K562 (cell line): Measurements from ENCODE around the gene CPTP. TPM values are rescaled to one million over a fixed set of nuclear protein-coding genes. Genes with fewer than 3 reads are reported as not detected.

ENCODE experiments used
- ATAC-seq: fragments of 200-7000 bp; cut with Tn5 transposase; 3 replicates; pipeline ENCODE4 v1.9.1; 2020; ENCODE audit warnings: moderate library complexity
- BruUV-seq: library from RNA; stranded (reverse); fragments of 400-500 nt; replicated peaks from 2 replicates; lab custom pipeline; 2021; lab: Mats Ljungman, UMichigan
- CTCF ChIA-PET: fragments of 300-600 bp; formaldehyde crosslinking; extraction: SDS; loops from one replicate; lab custom pipeline; 2021; ENCODE audit warnings: low intra/inter-chr PET ratio; lab: Yijun Ruan, JAX
- POLR2A ChIA-PET: fragments of 300-600, 350-650 bp; sonication (Branson Sonifier 250); formaldehyde crosslinking; extraction: SDS; loops from one replicate; lab custom pipeline; 2021; ENCODE audit warnings: antibody characterized with exemption, inconsistent platforms; lab: Yijun Ruan, JAX
- DNase-seq, 4 experiments: peaks; one replicate each; pipeline versions ENCODE4 v3.0.0 to v3.0.0-alpha.2; 2011 to 2018; ENCODE audit warnings: low spot score in 3 of 4, mixed read lengths in 3 of 4; ENCODE audit errors: extremely low read depth in 1 of 4
- FAIRE-seq: peaks from 2 replicates; lab custom pipeline; 2011; peaks lifted over from hg19 to GRCh38; lab: Jason Lieb, UNC
- H2AFZ ChIP-seq: 2 replicates; pipeline ENCODE4 v1.6.0; 2011; ENCODE audit warnings: low read depth, low read length, control low read depth, inconsistent platforms
- H3K27ac ChIP-seq: fragments of 200-600 bp; 3 replicates; pipeline ENCODE4 v1.8.0; 2011; ENCODE audit warnings: low read depth, mild to moderate bottlenecking, control low read depth, inconsistent platforms, low read length, moderate library complexity, mixed read lengths; ENCODE audit errors: extremely low read depth
- H3K27me3 ChIP-seq, 2 experiments: fragments of 300-600 bp in 1 of 2; 2 replicates in 1 of 2; 3 replicates in 1 of 2; pipeline versions ENCODE4 v1.6.0 to v1.8.0; 2011; ENCODE audit warnings: inconsistent platforms in 2 of 2, low read length in 2 of 2, mild to moderate bottlenecking in 1 of 2, mixed read lengths in 1 of 2, moderate library complexity in 1 of 2; ENCODE audit not compliant: control insufficient read depth in 2 of 2, insufficient read depth in 2 of 2
- H3K36me3 ChIP-seq: fragments of 300-600 bp; 3 replicates; pipeline ENCODE4 v1.8.0; 2011; ENCODE audit warnings: mild to moderate bottlenecking, low read length, inconsistent platforms; ENCODE audit not compliant: control insufficient read depth, insufficient read depth
- H3K4me1 ChIP-seq, 2 experiments: fragments of 200-600 bp in 1 of 2; replicated peaks in 1 of 2; 2 replicates in 1 of 2; 3 replicates in 1 of 2; pipeline versions ENCODE4 v1.5.1 to v1.8.0; 2011; ENCODE audit warnings: inconsistent platforms in 2 of 2, low read length in 2 of 2, mild to moderate bottlenecking in 1 of 2, mixed read lengths in 1 of 2, moderate library complexity in 1 of 2; ENCODE audit not compliant: control insufficient read depth in 2 of 2, insufficient read depth in 2 of 2
- H3K4me2 ChIP-seq: 2 replicates; pipeline ENCODE4 v1.6.1; 2011; ENCODE audit warnings: low read length, control low read depth, inconsistent platforms, mixed read lengths; ENCODE audit not compliant: insufficient read depth
- H3K4me3 ChIP-seq: fragments of 200-600 bp; sonication (generic), shearing (Covaris generic); 2 replicates; pipeline ENCODE4 v1.5.1; 2016; ENCODE audit warnings: control low read depth, inconsistent platforms
- H3K79me2 ChIP-seq: fragments of 200-600 bp; 3 replicates; pipeline ENCODE4 v1.8.0; 2011; ENCODE audit warnings: low read length, inconsistent platforms; ENCODE audit not compliant: control insufficient read depth, insufficient read depth
- H3K9ac ChIP-seq, 2 experiments: 2 replicates each; pipeline versions ENCODE4 v1.6.0 to v1.6.1; 2011; ENCODE audit warnings: low read depth in 2 of 2, low read length in 2 of 2, control low read depth in 1 of 2, inconsistent platforms in 1 of 2, mild to moderate bottlenecking in 1 of 2, mixed read lengths in 1 of 2; ENCODE audit not compliant: insufficient read depth in 1 of 2
- H3K9me1 ChIP-seq: one replicate; pipeline ENCODE4 v1.6.0; 2011; ENCODE audit warnings: inconsistent platforms, mild to moderate bottlenecking, low read length, moderate library complexity; ENCODE audit not compliant: control insufficient read depth, insufficient read depth
- H3K9me3 ChIP-seq: replicated peaks from 2 replicates; pipeline ENCODE4 v1.5.1; 2011; ENCODE audit warnings: low read depth, low read length, inconsistent platforms; ENCODE audit not compliant: control insufficient read depth, insufficient read depth
- H4K20me1 ChIP-seq: replicated peaks from 2 replicates; pipeline ENCODE4 v1.6.1; 2011; ENCODE audit warnings: low read length, inconsistent platforms, mixed read lengths; ENCODE audit not compliant: control insufficient read depth, insufficient read depth
- L3MBTL2 ChIP-seq: fragments of 450-650 bp; IDR thresholded peaks from 2 replicates; pipeline ENCODE4 v1.6.1; 2016; ENCODE audit warnings: mild to moderate bottlenecking, moderate library complexity
- POLR2H ChIP-seq: IDR thresholded peaks from 2 replicates; pipeline ENCODE4 v1.6.1; 2016; ENCODE audit warnings: missing genetic modification characterization, low read depth, mild to moderate bottlenecking, control low read depth, missing compliant biosample characterization, moderate library complexity
- STAT5A ChIP-seq: IDR thresholded peaks from 2 replicates; pipeline ENCODE4 v1.6.1; 2012; ENCODE audit warnings: low read length, inconsistent platforms, borderline replicate concordance
- TRIM28 ChIP-seq: fragments of 450-650 bp; IDR thresholded peaks from 2 replicates; pipeline ENCODE4 v1.6.1; 2017
- ZNF253 ChIP-seq: fragments of 250-450 bp; sonication (Bioruptor Pico); conservative IDR thresholded peaks from 2 replicates; pipeline ENCODE4 v1.6.1; 2021; ENCODE audit warnings: mild to moderate bottlenecking
- WGBS: fragments of 100-300 bp; shearing (Covaris generic); methylation state at CpG from one replicate; pipeline ENCODE4 v1.1.6; 2016; ENCODE audit warnings: low coverage, mixed read lengths; ENCODE audit not compliant: insufficient coverage; ENCODE audit errors: missing lambda C conversion rate; 5-methylcytosine and 5-hydroxymethylcytosine counted together
- in situ Hi-C: fragments of 300-500 bp; cut with MboI; formaldehyde crosslinking; loops from 4 replicates; pipeline ENCODE4 v1.15.0; 2018; ENCODE audit warnings: inconsistent platforms, mixed read lengths
- intact Hi-C: fragments of 100-400 bp; cut with micrococcal nuclease; formaldehyde crosslinking; loops from 2 replicates; pipeline ENCODE4 v1.14.2; 2022
- polyA plus RNA-seq, 8 experiments: library from polyadenylated mRNA; depleted of rRNA in 4 of 8; stranded (reverse) in 5 of 8; unstranded in 3 of 8; fragments of >200 nt; fragmentation: Nextera tagmentation in 2 of 8; fragmentation: Illumina TruSeq in 1 of 8; extraction: Ambion mirVana in 2 of 8; extraction: Trizol in 1 of 8; gene quantifications; 2 replicates each; pipeline versions ENCODE4 v1.2.1 to v1.2.3, GENCODE V29; 2011 to 2014; ENCODE audit warnings: inconsistent platforms in 1 of 8, missing spikeins in 1 of 8
- total RNA-seq, 7 experiments: library from RNA; depleted of rRNA in 6 of 7; stranded (reverse); fragments of >200 nt in 6 of 7; fragmentation: Illumina TruSeq in 2 of 7; extraction: Trizol in 2 of 7; gene quantifications; 2 replicates each; pipeline versions ENCODE4 v1.2.1 to v1.2.3, GENCODE V29; 2011 to 2021; ENCODE audit warnings: low replicate concordance in 1 of 7
- TF ChIP-seq, protein P1 (sequence below): fragments of 450-650 bp; conservative IDR thresholded peaks from 2 replicates; pipeline ENCODE4 v1.6.1; 2016; ENCODE audit warnings: missing genetic modification characterization, low read depth, mild to moderate bottlenecking, control low read depth, missing compliant biosample characterization
- TF ChIP-seq, protein P2 (sequence below): fragments of 450-650 bp; conservative IDR thresholded peaks from 2 replicates; pipeline ENCODE4 v1.6.1; 2016; ENCODE audit warnings: missing genetic modification characterization, low read depth, mild to moderate bottlenecking, missing compliant biosample characterization, moderate library complexity
- TF ChIP-seq, protein P3 (sequence below): IDR thresholded peaks from 3 replicates; pipeline ENCODE4 v1.6.1; 2011; ENCODE audit warnings: borderline replicate concordance, mild to moderate bottlenecking, moderate library complexity; ENCODE audit not compliant: insufficient read length; ENCODE audit errors: extremely low read depth
- TF ChIP-seq, protein P4 (sequence below): sonication (generic); formaldehyde crosslinking; IDR thresholded peaks from 2 replicates; pipeline ENCODE4 v1.8.0; 2022; ENCODE audit warnings: mild to moderate bottlenecking, low read depth, missing genetic modification reagents

CPTP gene
- total and polyA plus RNA-seq, 9 of the 15 experiments (the other 6 are each of a cell fraction or from before 2014, with no cell fraction given), result 0.11 to 25.8 (median 3.5) TPM

DNA sequence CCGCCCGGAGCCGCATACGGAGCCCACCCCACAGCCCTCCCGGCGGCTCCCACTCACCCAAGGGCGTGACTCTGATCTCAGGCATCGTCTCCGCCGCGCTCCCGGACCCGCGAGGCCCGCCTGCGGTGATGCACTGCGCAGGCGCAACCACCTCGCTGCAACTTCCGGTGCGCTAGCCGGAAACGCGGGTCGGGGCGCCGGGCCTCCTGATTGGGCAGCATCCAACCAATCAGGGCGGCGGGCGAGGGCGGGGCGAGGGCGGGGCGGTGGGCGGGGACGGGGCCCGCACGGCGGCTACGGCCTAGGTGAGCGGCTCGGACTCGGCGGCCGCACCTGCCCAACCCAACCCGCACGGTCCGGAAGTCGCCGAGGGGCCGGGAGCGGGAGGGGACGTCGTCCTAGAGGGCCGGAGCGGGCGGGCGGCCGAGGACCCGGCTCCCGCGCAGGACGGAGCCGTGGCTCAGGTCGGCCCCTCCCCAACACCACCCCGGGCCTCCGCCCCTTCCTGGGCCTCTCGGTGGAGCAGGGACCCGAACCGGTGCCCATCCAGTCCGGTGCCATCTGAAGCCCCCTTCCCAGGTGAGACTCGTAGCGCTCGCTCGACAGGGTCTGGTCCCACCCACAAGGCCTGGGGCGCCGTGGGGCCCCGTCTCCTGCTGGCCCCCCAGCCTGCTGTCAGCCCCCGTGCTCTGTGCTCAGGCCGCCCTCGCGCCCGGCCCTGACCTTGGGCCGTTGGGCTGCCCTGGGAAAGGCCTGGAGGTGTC lies at the start of gene CPTP, which contains the start of gene INTS11 (continued):
- no peak for TF ChIP-seq POLR2H
- peak; percentile 86 for TF ChIP-seq L3MBTL2
- no peak for TF ChIP-seq ZNF253 (CRISPR knock-in tag)
- no peak for TF ChIP-seq STAT5A
- TF ChIP-seq, protein P1, sequence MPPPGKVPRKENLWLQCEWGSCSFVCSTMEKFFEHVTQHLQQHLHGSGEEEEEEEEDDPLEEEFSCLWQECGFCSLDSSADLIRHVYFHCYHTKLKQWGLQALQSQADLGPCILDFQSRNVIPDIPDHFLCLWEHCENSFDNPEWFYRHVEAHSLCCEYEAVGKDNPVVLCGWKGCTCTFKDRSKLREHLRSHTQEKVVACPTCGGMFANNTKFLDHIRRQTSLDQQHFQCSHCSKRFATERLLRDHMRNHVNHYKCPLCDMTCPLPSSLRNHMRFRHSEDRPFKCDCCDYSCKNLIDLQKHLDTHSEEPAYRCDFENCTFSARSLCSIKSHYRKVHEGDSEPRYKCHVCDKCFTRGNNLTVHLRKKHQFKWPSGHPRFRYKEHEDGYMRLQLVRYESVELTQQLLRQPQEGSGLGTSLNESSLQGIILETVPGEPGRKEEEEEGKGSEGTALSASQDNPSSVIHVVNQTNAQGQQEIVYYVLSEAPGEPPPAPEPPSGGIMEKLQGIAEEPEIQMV (tag), result no peak
- TF ChIP-seq, protein P2, sequence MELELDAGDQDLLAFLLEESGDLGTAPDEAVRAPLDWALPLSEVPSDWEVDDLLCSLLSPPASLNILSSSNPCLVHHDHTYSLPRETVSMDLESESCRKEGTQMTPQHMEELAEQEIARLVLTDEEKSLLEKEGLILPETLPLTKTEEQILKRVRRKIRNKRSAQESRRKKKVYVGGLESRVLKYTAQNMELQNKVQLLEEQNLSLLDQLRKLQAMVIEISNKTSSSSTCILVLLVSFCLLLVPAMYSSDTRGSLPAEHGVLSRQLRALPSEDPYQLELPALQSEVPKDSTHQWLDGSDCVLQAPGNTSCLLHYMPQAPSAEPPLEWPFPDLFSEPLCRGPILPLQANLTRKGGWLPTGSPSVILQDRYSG (tag), result no peak

DNA sequence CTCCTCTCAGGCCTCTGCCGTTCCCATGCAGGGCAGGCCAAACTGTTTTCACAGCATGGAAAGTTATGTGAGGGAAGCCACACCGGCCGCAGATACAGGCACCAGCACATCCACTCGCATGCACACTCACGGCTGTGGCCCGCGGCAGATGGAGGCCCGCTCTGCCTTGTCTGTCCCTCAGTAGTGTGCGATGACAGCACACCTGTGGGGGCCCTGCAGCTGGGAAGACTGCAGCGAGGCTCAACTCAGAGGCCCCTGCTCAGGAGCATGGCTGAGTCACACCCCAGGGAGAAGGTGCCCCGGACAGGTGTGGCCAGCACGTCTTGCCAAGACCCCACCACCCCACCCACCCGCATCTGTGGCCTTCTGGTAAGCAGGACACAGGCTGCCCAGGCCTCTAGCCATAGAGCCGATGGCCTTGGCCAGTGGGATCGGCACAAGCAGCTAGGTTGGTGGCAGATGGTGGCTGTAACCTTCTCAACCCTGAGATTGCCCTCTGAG lies 49.6 kb upstream of the CPTP start:
- Histone ChIP-seq H3K4me1 (peaks cover 16 to 52% of the 10 kb centered on the region in 2 experiments; a peak in 4 of 5 replicates), H3K36me3 (peaks cover 25% of the 10 kb centered on the region), H3K9me3 (no peaks in the 10 kb centered on the region), H3K79me2 (peaks cover 44% of the 10 kb centered on the region), H4K20me1 (peaks cover 20% of the 10 kb centered on the region), H3K9ac (peak overlapping the region; percentile 69 to 97), H3K4me3 (no peak overlapping the region), H3K27me3 (no peaks in the 10 kb centered on the region), H3K9me1 (peaks cover 7% of the 10 kb centered on the region), H2AFZ (peak overlapping the region; percentile 86), H3K4me2 (peak overlapping the region; percentile 81), H3K27ac (no peak overlapping the region)
- POLR2A ChIA-PET, result interaction anchor here (1.2 to 2.0 kb wide), 2 partner anchors 11 kb away, joined by 3 to 6 read pairs; no protein-coding TSS in a partner anchor
- FAIRE-seq (no peak), DNase-seq (no peak), ATAC-seq (no peak)
- no peak for TF ChIP-seq TRIM28
- TF ChIP-seq, protein P3, sequence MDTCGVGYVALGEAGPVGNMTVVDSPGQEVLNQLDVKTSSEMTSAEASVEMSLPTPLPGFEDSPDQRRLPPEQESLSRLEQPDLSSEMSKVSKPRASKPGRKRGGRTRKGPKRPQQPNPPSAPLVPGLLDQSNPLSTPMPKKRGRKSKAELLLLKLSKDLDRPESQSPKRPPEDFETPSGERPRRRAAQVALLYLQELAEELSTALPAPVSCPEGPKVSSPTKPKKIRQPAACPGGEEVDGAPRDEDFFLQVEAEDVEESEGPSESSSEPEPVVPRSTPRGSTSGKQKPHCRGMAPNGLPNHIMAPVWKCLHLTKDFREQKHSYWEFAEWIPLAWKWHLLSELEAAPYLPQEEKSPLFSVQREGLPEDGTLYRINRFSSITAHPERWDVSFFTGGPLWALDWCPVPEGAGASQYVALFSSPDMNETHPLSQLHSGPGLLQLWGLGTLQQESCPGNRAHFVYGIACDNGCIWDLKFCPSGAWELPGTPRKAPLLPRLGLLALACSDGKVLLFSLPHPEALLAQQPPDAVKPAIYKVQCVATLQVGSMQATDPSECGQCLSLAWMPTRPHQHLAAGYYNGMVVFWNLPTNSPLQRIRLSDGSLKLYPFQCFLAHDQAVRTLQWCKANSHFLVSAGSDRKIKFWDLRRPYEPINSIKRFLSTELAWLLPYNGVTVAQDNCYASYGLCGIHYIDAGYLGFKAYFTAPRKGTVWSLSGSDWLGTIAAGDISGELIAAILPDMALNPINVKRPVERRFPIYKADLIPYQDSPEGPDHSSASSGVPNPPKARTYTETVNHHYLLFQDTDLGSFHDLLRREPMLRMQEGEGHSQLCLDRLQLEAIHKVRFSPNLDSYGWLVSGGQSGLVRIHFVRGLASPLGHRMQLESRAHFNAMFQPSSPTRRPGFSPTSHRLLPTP, result no peak
- TF ChIP-seq, protein P4, sequence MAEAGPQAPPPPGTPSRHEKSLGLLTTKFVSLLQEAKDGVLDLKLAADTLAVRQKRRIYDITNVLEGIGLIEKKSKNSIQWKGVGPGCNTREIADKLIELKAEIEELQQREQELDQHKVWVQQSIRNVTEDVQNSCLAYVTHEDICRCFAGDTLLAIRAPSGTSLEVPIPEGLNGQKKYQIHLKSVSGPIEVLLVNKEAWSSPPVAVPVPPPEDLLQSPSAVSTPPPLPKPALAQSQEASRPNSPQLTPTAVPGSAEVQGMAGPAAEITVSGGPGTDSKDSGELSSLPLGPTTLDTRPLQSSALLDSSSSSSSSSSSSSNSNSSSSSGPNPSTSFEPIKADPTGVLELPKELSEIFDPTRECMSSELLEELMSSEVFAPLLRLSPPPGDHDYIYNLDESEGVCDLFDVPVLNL (CRISPR knock-in tag), result peak; percentile 12; the same call in 1 of the 2 replicates
- WGBS, result 83% methylated on average over 12 of the region's 15 CpGs
- intact Hi-C loops (no loop called here), in situ Hi-C loops (no loop called here)
- no TSS peak for BruUV-seq
- CTCF ChIA-PET, result no interaction called here
